ENCODE results near the gene DFFB. TPM values are rescaled to one million over a fixed set of nuclear protein-coding genes. Genes with fewer than 3 reads are reported as not detected.

DFFB gene
- total RNA-seq, 1 experiment from 2014 or later = 4.8 TPM

DNA sequence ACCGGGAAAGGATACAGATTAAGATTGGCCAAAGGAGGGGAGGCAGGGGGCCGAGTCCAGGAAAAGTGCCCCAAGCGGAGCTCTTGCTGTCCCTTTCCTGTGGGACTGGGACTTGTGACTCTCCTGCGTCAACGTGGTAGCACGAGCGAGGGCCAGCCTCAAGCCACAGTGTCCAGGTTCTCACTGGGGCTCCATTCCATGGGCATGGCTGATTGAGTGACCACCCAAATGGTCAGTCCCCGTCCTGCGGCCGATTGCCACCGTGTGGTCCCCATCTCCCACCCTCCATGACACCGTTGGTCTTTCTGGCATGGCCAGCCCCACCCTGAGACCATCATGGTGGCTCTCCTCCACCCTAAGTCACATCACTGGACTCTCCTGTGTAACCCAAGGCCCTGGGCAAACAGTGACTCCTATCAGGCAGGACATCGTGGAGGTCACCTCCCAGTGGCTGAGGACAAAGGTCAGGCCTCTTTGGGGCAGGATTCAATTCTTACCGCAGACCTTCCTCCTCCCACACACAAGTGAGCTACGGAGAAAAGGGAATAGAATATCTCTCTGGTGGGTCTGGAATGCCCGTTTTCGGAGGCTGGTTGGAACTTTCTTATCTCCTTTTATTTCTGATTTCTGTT, 51.7 kb downstream of the DFFB start:
- Mint-ChIP-seq H3K4me3 (ENCODE audit: unreplicated experiment) (no peak overlapping the region), H3K36me3 (ENCODE audit: insufficient read depth, unreplicated experiment) (peaks cover 5% of the 10 kb centered on the region), H3K27ac (ENCODE audit: low read depth, unreplicated experiment) (no peak overlapping the region), H3K9me3 (ENCODE audit: unreplicated experiment) (no peaks in the 10 kb centered on the region), H3K27me3 (ENCODE audit: insufficient read depth, unreplicated experiment) (no peaks in the 10 kb centered on the region), H3K4me1 (ENCODE audit: insufficient read depth, unreplicated experiment) (peaks cover 5% of the 10 kb centered on the region)
- CTCF ChIA-PET = interaction anchor here (0.6 to 1.4 kb wide), 4 partner anchors 616 to 1983 kb away, joined by 3 read pairs; no protein-coding TSS in a partner anchor
- BruUV-seq (replicated peaks) = no TSS peak
- no peak for DNase-seq (ENCODE audit: unreplicated experiment)
- POLR2A ChIA-PET = no interaction called here
- intact Hi-C loops (cut with micrococcal nuclease) = no loop called here
- TF ChIP-seq, protein P1, sequence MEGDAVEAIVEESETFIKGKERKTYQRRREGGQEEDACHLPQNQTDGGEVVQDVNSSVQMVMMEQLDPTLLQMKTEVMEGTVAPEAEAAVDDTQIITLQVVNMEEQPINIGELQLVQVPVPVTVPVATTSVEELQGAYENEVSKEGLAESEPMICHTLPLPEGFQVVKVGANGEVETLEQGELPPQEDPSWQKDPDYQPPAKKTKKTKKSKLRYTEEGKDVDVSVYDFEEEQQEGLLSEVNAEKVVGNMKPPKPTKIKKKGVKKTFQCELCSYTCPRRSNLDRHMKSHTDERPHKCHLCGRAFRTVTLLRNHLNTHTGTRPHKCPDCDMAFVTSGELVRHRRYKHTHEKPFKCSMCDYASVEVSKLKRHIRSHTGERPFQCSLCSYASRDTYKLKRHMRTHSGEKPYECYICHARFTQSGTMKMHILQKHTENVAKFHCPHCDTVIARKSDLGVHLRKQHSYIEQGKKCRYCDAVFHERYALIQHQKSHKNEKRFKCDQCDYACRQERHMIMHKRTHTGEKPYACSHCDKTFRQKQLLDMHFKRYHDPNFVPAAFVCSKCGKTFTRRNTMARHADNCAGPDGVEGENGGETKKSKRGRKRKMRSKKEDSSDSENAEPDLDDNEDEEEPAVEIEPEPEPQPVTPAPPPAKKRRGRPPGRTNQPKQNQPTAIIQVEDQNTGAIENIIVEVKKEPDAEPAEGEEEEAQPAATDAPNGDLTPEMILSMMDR (IDR thresholded peaks at IDR 0.05; ENCODE audit: unreplicated experiment) = no peak

DNA sequence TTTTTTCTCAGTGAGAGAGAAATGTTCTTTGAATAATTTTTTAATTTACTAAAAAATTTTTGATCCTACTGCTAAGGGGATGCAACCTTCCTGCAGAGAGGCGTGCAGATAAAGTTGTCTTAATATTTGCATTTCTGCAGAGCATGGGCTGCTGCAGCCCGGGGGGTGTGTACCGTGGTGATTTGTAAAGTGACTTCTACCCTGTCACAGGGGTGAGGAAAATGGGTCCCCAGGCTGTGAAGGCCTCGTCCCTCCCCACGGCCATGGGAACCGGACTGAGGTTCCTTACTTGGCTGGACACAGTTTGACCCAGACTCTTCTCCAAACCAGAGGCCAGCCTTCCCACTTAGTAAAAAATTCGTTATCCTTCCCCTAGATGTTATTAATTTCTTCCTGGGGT, 52.3 kb downstream of the DFFB start:
- POLR2A ChIA-PET = no interaction called here
- TF ChIP-seq, protein P1 (IDR thresholded peaks at IDR 0.05; ENCODE audit: unreplicated experiment) = no peak
- H3K27ac Mint-ChIP-seq (ENCODE audit: low read depth, unreplicated experiment) = no peak overlapping the region
- peaks cover 5% of the 10 kb centered on the region for H3K36me3 Mint-ChIP-seq (ENCODE audit: insufficient read depth, unreplicated experiment)
- BruUV-seq (replicated peaks) = no TSS peak
- intact Hi-C loops (cut with micrococcal nuclease) = loop anchor here (5.0 to 10.0 kb wide), 3 partner anchors 915 to 1843 kb away; no protein-coding TSS in a partner anchor
- DNase-seq (ENCODE audit: unreplicated experiment) = no peak
- no peaks in the 10 kb centered on the region for H3K9me3 Mint-ChIP-seq (ENCODE audit: unreplicated experiment)
- H3K4me3 Mint-ChIP-seq (ENCODE audit: unreplicated experiment) = no peak overlapping the region
- CTCF ChIA-PET = interaction anchor here (0.6 to 1.4 kb wide), 3 partner anchors 16 to 1982 kb away, joined by 3 read pairs; no protein-coding TSS in a partner anchor
- H3K27me3 Mint-ChIP-seq (ENCODE audit: insufficient read depth, unreplicated experiment) = no peaks in the 10 kb centered on the region
- peaks cover 5% of the 10 kb centered on the region for H3K4me1 Mint-ChIP-seq (ENCODE audit: insufficient read depth, unreplicated experiment)

DNA sequence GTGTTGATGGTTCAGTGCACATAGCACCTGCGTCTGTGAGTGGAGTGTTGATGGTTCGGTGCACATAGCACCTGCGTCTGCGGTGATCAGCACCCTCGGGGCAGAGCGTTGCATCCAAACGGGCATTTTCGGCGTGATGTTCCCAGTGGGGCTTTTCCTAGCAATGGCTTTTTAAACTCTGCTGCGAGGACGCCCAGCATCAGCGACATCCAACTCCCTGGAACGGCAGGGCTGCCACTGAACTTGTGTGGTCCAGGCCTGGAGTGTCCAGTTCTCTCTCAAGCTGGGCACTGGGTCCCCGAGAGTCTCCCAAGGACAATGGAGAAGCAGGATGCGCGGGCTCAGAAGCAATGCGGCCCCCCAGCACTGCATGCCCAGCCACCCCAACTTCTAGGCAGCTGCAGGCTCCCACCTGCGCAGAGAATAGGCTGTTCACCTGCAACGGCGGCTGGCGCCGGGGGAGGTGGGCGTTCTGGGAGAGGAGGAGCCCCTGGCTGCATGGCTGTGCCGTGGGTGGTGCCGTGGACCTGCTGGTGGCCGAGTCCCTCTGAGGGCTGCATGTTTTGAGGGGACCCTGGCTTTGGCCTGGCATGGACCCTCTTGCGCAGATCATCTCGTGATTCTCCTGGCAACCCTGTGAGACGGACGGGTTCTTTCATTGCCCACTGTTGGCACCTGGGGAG, 52.9 kb downstream of the DFFB start:
- ChIA-PET CTCF (interaction anchor here (0.6 to 0.7 kb wide), 2 partner anchors 16 to 254 kb away, joined by 3 to 4 read pairs; no protein-coding TSS in a partner anchor), POLR2A (no interaction called here)
- Mint-ChIP-seq H3K4me1 (ENCODE audit: insufficient read depth, unreplicated experiment) (peaks cover 5% of the 10 kb centered on the region), H3K27ac (ENCODE audit: low read depth, unreplicated experiment) (no peak overlapping the region), H3K4me3 (ENCODE audit: unreplicated experiment) (no peak overlapping the region), H3K27me3 (ENCODE audit: insufficient read depth, unreplicated experiment) (no peaks in the 10 kb centered on the region), H3K36me3 (ENCODE audit: insufficient read depth, unreplicated experiment) (peaks cover 5% of the 10 kb centered on the region), H3K9me3 (ENCODE audit: unreplicated experiment) (no peaks in the 10 kb centered on the region)
- no peak for DNase-seq (ENCODE audit: unreplicated experiment)
- no TSS peak for BruUV-seq (replicated peaks)
- TF ChIP-seq, protein P1 (IDR thresholded peaks at IDR 0.05; ENCODE audit: unreplicated experiment) = no peak
- intact Hi-C loops (cut with micrococcal nuclease) = loop anchor here (5.0 to 10.0 kb wide), 3 partner anchors 915 to 1842 kb away; no protein-coding TSS in a partner anchor

Measured in MCF 10A (cell line).